ENCODE results near the gene PCBD1. TPM values are rescaled to one million over a fixed set of nuclear protein-coding genes. Genes with fewer than 3 reads are reported as not detected.

Gene PCBD1
- total RNA-seq, 1 experiment from 2014 or later, result 163 TPM

DNA sequence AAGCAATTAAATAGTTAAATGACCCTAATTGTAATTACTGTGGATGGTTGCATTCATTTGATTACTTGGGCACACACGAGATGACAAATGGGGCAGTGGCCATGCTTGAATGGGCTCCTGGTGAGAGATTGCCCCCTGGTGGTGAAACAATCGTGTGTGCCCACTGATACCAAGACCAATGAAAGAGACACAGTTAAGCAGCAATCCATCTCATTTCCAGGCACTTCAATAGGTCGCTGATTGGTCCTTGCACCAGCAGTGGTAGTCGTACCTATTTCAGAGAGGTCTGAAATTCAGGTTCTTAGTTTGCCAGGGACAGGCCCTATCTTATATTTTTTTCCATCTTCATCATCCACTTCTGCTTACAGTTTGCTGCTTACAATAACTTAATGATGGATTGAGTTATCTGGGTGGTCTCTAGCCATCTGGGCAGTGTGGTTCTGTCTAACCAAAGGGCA lies 8.3 kb downstream of the PCBD1 start:
- no peaks in the 10 kb centered on the region for H4K20me1 ChIP-seq (ENCODE audit: insufficient read depth)
- TF ChIP-seq JUND (IDR thresholded peaks at IDR 0.05) (no peak), EZH2 (IDR thresholded peaks at IDR 0.05) (no peak), RAD21 (IDR thresholded peaks at IDR 0.05; ENCODE audit: low read depth) (peak; percentile 92), ATF3 (IDR thresholded peaks at IDR 0.05) (no peak), POLR2A (IDR thresholded peaks at IDR 0.05; ENCODE audit: borderline replicate concordance, extremely low read depth, insufficient read depth, insufficient read length) (no peak), ELF1 (IDR thresholded peaks at IDR 0.05; ENCODE audit: borderline replicate concordance, low read depth) (no peak)
- TF ChIP-seq, protein P1, sequence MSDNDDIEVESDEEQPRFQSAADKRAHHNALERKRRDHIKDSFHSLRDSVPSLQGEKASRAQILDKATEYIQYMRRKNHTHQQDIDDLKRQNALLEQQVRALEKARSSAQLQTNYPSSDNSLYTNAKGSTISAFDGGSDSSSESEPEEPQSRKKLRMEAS (IDR thresholded peaks at IDR 0.05), result peak; percentile 25; the same call in 1 of the 2 replicates
- TF ChIP-seq, protein P2, sequence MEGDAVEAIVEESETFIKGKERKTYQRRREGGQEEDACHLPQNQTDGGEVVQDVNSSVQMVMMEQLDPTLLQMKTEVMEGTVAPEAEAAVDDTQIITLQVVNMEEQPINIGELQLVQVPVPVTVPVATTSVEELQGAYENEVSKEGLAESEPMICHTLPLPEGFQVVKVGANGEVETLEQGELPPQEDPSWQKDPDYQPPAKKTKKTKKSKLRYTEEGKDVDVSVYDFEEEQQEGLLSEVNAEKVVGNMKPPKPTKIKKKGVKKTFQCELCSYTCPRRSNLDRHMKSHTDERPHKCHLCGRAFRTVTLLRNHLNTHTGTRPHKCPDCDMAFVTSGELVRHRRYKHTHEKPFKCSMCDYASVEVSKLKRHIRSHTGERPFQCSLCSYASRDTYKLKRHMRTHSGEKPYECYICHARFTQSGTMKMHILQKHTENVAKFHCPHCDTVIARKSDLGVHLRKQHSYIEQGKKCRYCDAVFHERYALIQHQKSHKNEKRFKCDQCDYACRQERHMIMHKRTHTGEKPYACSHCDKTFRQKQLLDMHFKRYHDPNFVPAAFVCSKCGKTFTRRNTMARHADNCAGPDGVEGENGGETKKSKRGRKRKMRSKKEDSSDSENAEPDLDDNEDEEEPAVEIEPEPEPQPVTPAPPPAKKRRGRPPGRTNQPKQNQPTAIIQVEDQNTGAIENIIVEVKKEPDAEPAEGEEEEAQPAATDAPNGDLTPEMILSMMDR (IDR thresholded peaks at IDR 0.05 in 2 of 3, conservative IDR thresholded peaks at IDR 0.05 in 1 of 3; ENCODE audit: borderline replicate concordance in 1 of 3, insufficient read depth in 1 of 3, low read depth in 2 of 3, low read length in 2 of 3), result peak; percentile 85 to 96 (median 89); a peak in 5 of 6 replicates
- RAD21 ChIA-PET (ENCODE audit: low non-redundant PET in 1 of 2, low total read pairs in 2 of 2, uncharacterized antibody in 2 of 2, unreplicated experiment in 2 of 2), result no interaction called here
- no peak overlapping the region for H3K27ac ChIP-seq (ENCODE audit: low read depth, low read length)
- H3K27me3 ChIP-seq (ENCODE audit: insufficient read depth, low read length), result no peaks in the 10 kb centered on the region
- intact Hi-C loops (cut with micrococcal nuclease), result loop anchor here (1.0 to 5.0 kb wide), 6 partner anchors 65 to 418 kb away; partner anchors contain the start of gene SGPL1
- CTCF ChIA-PET, result no interaction called here
- no TSS peak for BruUV-seq (replicated peaks)
- ATAC-seq, result peak; percentile 95
- H3K9me3 ChIP-seq (ENCODE audit: control insufficient read depth in 1 of 2, insufficient read depth in 1 of 2, low read depth in 1 of 2, low read length in 2 of 2), result no peaks in the 10 kb centered on the region
- POLR2A ChIA-PET, result no interaction called here
- no peak overlapping the region for H3K9ac ChIP-seq (ENCODE audit: low read length)
- no peaks in the 10 kb centered on the region for H3K9me2 ChIP-seq (ENCODE audit: insufficient read depth)
- no peaks in the 10 kb centered on the region for H3K4me1 ChIP-seq (ENCODE audit: control insufficient read depth in 1 of 2, insufficient read depth in 2 of 2, low read length in 2 of 2)
- no peak overlapping the region for H3K4me3 ChIP-seq (replicated peaks in 1 of 2; ENCODE audit: low read depth in 1 of 2, low read length in 2 of 2)
- peak; percentile 68 for DNase-seq (ENCODE audit: low read depth, low spot score)
- no peak overlapping the region for H3K4me2 ChIP-seq (ENCODE audit: low read length)
- no peak overlapping the region for H2AFZ ChIP-seq (ENCODE audit: low read depth, low read length, poor library complexity, severe bottlenecking)
- H3K79me2 ChIP-seq (ENCODE audit: insufficient read depth, low read length), result peaks cover 2% of the 10 kb centered on the region; the same call in 1 of the 2 replicates
- peaks cover 16 to 21% of the 10 kb centered on the region in 2 experiments for H3K36me3 ChIP-seq (ENCODE audit: control insufficient read depth in 1 of 2, insufficient read depth in 2 of 2, low read length in 2 of 2)
